Activated CD4-positive, alpha-beta T cell treated with anti-CD3 and anti-CD28 coated beads for 48 hours (primary cell): ENCODE measurements around the gene ENG.
"Not testable (repeated sequence)": the region's sequence is repeated elsewhere in the genome, so short reads cannot be mapped to it uniquely, and the experiment has no call there.

Experiments used
- DNase-seq: peaks from one replicate; pipeline ENCODE4 v3.0.0-alpha.2; 2020

Gene ENG

GRCh38 chr9:127854184-127854806, at the start of gene ENG:
ENG (minus strand) TSS chr9:127854658; CDS start chr9:127854355, 303 bp downstream.
- DNase-seq: peak; percentile 43

DNA sequence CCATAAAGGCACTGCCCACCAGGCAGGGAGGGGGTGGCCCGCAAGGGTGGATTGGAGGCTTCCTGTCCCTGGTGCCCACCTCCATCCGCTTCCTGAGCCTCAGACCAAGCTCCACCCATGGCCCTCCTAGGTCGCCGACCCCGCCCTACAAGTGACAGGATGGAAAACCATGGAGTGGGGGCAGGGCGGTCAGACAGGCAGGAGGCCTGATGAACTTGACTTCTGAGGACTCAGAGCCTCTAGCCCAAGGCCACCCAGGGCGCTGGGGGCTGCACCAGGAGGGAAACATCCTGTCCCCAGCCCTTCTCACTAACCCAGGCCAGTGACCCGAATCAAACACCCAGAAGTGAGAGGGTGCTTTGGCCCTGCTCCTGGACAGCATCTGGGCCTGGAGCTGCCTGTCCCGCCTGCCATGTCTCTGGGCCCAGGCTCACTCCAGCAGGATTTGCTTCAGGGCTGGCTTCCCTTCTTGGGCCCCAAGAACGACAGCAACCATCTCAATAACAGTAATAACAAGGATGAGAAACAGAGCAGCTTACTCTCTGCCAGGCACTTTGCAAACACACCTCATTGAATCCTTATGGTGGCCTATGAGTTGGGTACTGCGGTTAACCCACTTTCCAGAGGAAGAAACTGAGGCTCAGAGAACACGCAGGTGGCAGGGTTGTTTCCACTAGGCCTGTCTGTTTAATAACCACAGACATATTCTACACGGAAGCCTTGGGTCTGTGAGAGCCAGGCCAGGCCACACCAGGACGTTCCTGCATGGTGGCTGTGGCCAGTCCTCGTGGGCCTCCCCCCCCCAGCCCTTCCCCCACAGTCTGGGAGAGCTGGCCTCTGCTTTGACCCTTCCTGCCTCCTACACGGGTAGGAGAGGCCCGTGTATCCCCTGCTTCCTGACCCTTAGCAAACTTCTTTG, 49.4 kb upstream of the ENG start:
- DNase-seq: peak; percentile 90

GRCh38 chr9:127899128-127899943, 44.9 kb upstream of the ENG start, which contains the start of gene ST6GALNAC6:
ST6GALNAC6 (minus strand) TSS chr9:127899603; CDS start chr9:127897981, 1,622 bp downstream.
- DNase-seq: peak; percentile 81

DNA sequence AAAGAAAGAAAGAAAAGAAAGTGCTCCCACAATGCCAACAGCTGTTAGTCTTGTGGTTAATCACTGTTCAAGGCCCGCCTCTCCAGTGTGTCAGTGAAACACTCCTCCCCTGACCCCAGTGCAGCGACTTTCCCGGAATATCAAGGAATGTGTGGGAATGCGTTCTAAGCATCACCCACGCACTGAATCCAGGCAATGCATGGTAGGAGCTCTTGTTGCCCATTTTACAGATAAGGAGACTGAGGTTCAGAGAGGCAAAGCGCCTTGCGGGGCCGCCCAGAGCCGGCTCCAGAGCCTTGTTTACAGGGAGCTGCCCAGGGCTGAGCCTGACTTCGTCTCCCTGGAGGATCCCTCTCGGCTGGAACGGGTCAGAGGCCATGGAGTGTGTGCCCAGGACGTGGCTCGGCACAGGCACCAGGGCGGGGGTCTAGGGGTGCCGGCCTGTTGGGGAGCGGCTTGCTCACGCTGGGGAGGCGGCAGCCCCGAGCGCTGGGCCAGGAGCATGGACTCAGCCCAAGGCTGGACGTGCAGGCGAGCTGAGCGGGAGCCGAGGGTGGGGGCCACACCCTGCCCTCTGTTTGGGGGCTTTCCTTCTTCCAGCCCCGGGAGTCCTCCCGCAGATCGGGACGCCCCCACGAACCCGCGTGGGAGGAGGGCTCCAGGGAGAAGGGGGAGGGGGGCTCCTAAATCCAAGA, 44.1 kb upstream of the ENG start:
- no peak for DNase-seq

GRCh38 chr9:127897193-127897692, 42.8 kb upstream of the ENG start:
- no peak for DNase-seq

DNA sequence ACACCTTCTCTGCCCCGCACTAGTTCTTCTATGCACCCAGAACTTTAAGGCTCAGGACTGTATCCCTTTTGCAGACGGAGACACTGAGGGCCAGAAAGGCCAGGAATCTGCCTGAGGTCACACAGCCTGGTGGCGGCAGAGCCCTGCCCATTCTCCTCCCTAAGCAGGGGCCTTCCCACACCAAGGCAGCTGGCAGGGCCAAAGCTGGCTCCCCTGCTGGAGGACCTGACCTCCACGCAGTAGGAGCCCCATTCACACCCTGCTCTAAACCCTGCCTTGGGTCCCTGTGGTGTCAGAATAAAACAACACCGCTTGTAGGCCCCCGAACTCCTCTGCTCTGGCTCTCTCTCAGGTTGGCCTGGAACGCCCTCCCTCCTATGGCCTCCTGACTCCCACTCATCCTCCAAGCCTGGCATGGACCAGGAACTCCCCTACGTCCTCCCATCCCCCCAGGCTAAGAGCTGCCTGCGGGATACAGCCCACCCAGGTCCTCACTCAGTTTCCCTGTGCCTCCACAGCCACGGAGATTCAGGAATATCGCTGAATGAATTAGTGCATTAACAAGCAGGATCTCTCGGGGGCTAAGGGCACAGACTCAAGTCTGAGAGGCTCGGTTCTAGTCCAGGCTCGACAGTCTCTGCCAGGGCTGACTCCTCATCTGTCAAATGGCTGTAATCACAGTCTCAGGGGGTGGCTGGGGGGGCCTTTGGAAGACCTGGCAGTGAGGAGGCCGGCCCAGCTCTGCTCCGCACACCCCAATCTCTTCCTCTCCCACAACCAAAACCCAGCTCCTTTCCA, 42.1 kb upstream of the ENG start:
- no peak for DNase-seq

GRCh38 chr9:127895811-127896210, 41.4 kb upstream of the ENG start:
- DNase-seq: no peak

DNA sequence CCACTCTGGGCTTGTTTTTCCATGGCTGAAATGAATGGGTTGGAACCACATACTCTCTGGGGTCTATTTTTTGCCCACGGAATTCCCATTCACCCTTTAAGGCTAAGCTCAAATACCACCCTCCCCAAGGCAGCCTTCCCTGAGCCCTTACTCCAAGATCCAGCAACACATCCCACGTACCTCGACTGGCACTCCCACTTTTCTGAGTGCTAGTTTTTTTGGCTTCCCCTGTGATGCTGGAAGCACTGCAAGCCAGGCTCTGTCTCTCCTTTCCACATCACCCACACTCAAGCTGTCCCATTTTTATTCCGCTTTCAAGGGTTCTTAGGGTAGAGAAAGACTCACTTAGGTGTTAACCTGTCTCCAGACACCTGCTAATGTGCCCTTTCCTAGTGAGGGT, 38.9 kb upstream of the ENG start:
- DNase-seq: no peak

GRCh38 chr9:127892831-127893230, 38.4 kb upstream of the ENG start:
- DNase-seq: no peak

- no peak for DNase-seq
These were observed 35.6 kb upstream of the ENG start for GRCh38 chr9:127890053-127890452.

- DNase-seq: no peak
These were observed 33.3 kb upstream of the ENG start for GRCh38 chr9:127887792-127888191.

DNA sequence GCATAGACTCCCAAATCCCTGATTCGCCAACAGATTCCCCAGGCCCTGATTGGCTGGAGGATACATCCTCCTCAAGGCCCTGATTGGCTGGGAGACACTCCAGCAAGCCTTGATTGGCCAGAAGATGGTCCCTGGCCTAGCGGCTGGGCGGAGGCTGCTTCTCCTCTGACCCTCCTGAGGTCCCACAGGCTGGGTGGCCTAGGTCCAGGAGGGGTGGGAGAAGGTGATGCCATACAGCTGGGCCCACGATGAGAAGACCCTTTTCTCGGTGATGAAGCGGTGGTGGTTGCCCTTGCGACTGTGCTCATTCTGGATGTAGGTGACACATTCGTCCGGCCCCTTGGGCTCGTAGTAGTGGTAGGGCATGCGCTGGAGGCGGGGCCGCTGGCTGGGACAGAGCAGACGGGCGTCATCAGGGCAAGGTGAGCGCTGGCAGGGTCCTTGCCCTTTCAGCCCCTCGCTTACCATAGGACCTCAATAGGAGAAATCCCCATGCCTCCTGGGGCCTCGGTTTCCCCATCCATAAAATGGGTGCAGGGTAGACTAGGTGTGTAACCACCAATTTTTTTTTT, 32.0 kb upstream of the ENG start:
- DNase-seq: no peak

DNA sequence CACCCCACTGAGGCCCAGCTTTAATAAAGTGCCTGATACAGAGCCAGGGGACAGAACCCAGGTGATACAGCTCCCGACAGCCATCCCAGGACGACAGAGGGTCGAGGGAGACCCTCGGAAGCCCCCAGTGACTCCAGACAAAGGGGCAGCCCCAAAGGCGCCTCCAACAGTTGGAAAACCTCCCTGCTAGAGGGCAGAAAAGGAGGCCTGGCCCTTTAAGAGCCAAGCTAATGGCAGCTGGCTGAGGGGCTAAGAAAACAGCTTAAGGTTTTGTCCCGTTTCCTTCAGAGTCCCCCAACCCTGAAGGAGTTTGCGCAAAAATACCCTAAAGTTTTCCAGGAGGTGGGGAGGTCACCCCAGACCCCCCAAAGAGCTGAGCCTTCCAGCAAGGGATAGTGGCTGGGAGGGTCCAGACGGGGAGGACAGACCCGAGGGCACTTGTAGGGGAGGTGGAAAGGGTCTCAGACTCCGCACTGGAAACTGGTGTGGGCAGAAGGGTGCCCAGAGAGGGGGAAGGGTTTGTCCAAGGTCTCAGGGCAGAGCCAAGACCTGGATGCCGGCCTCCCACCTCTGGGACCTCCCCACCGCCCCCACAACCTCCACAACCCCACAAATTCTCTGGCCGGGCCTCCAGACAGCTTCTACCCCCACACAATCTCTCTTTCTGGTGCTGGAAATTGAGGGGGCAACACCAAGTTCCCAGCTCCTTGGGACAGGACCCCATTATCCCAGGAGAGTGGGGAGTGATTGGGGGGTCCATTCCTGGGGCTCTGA, 31.2 kb upstream of the ENG start:
- no peak for DNase-seq

DNA sequence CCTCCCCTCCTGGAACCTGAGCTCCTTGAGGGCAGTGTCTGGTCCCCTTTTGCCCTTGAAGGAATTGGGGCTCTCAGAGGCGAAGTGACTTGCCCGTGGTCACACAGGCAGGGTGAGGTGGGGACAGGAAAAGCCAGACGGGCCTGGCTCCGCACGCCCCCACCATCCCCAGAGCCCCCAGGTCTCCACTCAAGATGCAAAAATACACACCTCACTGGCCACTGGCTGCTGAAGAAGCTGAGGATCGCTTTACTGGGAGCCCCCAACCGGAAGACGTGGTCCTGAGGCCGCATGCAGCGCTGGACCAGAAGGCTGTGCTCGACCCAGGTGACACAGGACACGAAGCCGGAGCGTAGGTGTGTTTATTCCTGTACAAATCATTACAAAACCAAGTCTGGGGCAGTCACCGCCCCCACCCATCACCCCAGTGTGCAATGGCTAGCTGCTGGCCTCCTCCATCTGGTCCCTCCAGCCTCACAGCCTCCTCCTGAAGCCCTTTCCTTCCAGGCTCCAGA, 30.6 kb upstream of the ENG start:
- DNase-seq: no peak

DNA sequence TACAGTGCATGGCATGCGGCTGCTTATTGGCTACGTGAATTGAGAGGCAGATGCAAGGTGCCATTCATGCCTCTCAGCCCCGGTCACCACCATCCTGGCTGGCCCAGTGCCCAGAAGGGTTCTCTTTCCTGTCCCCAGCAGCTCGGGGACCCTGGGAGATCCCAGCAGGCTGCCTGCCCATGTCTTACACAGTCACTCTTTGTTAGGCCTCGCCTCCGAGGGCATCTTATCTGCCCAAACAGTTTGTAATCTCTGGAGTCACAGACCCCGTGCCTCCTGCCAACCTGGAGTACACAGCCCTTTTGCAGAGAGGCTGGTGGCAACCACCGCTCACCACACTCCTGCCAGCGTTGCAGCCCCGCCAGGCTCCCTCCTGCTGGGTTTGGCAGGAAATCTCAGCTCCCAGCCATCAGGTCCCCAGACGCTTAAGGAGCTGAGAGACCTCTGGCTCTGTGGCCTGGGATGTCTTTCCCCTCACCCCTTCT, 30.0 kb upstream of the ENG start:
- DNase-seq: no peak

GRCh38 chr9:127883959-127884358, 29.5 kb upstream of the ENG start:
- DNase-seq: no peak

DNA sequence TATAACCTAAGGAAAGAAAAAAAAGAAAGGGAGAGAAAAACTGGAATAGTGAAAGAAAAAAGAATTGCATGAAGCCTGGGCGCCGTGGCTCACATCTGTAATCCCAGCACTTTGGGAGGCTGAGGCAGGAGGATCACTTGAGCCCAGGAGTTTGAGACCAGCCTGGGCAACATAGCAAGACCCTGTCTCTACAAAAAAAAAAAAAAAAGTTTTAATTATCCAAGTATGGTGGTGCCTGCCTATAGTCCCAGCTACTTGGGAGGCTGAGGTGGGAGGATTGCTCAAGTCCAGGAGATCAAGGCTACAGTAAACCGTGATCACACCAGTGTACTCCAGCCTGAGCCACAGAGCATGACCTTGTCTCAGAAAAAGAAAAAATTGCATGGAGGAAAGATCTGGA, 27.3 kb upstream of the ENG start:
- DNase-seq: not testable (repeated sequence)

DNA sequence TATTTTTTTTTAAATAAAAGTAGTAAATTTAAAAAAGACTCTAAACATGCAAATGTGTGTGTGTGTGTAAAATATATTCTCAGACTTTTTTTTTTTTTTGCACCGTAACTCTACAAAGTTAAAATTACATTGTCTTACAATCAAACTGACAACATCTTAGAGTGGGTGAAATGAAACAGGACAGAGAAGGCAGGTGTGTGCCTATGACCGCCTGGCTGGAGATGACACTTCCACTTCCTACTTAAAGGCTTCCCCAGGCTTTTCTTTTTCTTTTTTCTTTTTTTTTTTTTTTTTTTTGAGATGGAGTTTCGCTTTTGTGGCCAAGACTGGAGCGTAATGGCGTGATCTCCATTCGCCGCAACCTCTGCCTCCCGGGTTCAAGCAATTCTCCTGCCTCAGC, 25.7 kb upstream of the ENG start:
- no peak for DNase-seq

DNA sequence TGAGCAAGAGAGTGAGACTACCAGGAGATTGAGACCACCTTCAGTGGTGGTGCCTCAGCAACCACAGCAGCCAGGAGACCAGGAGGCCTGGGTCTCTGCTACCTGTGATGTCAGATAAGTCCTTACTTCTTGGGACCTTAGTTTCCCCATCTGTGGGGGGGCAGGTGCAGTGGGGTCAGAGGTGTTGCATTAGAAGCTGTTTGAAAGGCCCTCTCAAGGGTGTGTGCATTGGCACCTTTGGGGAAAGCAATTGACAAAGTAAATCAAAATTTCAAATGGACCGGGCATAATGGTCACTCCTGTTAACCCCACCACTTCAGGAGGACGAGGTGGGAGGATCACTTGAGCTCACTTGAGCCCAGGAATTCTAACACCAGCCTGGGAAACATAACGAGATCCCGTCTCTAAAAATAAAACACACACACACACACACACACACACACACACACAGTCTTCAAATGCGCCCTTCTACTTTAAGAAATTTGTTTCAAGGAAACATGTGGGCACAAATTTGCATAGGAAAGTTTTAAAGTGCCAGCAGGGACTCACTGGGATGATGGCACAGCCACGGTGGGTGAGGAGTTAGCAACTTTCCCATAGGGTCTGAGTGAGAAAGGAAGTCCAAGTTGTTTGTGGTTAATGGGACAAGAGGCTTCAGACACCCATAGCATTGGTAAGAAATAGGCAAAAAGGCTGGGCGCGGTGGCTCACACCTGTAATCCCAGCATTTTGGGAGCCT, 24.4 kb upstream of the ENG start:
- no peak for DNase-seq
